GM12878 (cell line): ENCODE measurements around the gene CACNA1B. TPM values are rescaled to one million over a fixed set of nuclear protein-coding genes. Genes with fewer than 3 reads are reported as not detected.
"Not testable (repeated sequence)": the region's sequence is repeated elsewhere in the genome, so short reads cannot be mapped to it uniquely, and the experiment has no call there.

Experiments used
- ATAC-seq: fragments of 200-7000 bp; cut with Tn5 transposase; 3 replicates; pipeline ENCODE4 v1.9.1; 2020; ENCODE audit warnings: mild to moderate bottlenecking, moderate library complexity
- BruUV-seq: library from RNA; stranded (reverse); fragments of 400-500 nt; replicated peaks from 2 replicates; lab custom pipeline; 2021; lab: Mats Ljungman, UMichigan
- CTCF ChIA-PET: fragments of 300-600 bp; sonication (Branson Sonifier 250); formaldehyde crosslinking; extraction: SDS; loops from one replicate; lab custom pipeline; 2021; ENCODE audit warnings: inconsistent platforms; lab: Yijun Ruan, JAX
- POLR2A ChIA-PET: fragments of 350-600 bp; formaldehyde crosslinking; extraction: SDS; loops from one replicate; lab custom pipeline; 2021; ENCODE audit warnings: inconsistent platforms; lab: Charles Lee
- RAD21 ChIA-PET: fragments of 300-600 bp; sonication (Branson Sonifier 250); formaldehyde crosslinking; loops from one replicate; lab custom pipeline; 2023; ENCODE audit warnings: antibody characterized with exemption; ENCODE audit not compliant: unreplicated experiment; lab: Charles Lee
- SMC1A ChIA-PET: fragments of 300-600 bp; sonication (Branson Sonifier 250); formaldehyde crosslinking; loops from one replicate; lab custom pipeline; 2023; ENCODE audit not compliant: unreplicated experiment, uncharacterized antibody; lab: Charles Lee
- DNase-seq: peaks from one replicate; pipeline ENCODE4 v3.0.0-alpha.2; 2011; ENCODE audit warnings: low read depth, low spot score
- FAIRE-seq: peaks from 3 replicates; lab custom pipeline; 2011; peaks lifted over from hg19 to GRCh38; lab: Jason Lieb, UNC
- H2AFZ ChIP-seq: 2 replicates; pipeline ENCODE4 v1.6.0; 2011; ENCODE audit warnings: low read depth, low read length, control low read depth; ENCODE audit not compliant: control insufficient read depth
- H3K27ac ChIP-seq: 2 replicates; pipeline ENCODE4 v1.5.1; 2011; ENCODE audit warnings: control low read depth; ENCODE audit not compliant: control insufficient read depth, insufficient read depth
- H3K27me3 ChIP-seq, 2 experiments: replicated peaks in 1 of 2; 2 replicates each; pipeline versions ENCODE4 v1.6.0 to v1.6.1; 2011; ENCODE audit warnings: low read length in 1 of 2; ENCODE audit not compliant: control insufficient read depth in 2 of 2, insufficient read depth in 2 of 2
- H3K36me3 ChIP-seq, 2 experiments: 2 replicates each; pipeline ENCODE4 v1.5.1; 2011; ENCODE audit warnings: low read length in 1 of 2; ENCODE audit not compliant: control insufficient read depth in 2 of 2, insufficient read depth in 2 of 2
- H3K4me1 ChIP-seq: 2 replicates; pipeline ENCODE4 v1.6.1; 2011; ENCODE audit warnings: mild to moderate bottlenecking, low read length, moderate library complexity, mixed read lengths; ENCODE audit not compliant: control insufficient read depth, insufficient read depth
- H3K4me2 ChIP-seq: 2 replicates; pipeline ENCODE4 v1.6.0; 2011; ENCODE audit warnings: control low read depth; ENCODE audit not compliant: control insufficient read depth, insufficient read depth
- H3K4me3 ChIP-seq: fragments of 200-600 bp; sonication (generic); 2 replicates; pipeline ENCODE4 v1.5.1; 2016
- H3K79me2 ChIP-seq: 2 replicates; pipeline ENCODE4 v1.6.0; 2011; ENCODE audit warnings: low read length; ENCODE audit not compliant: control insufficient read depth, insufficient read depth
- H3K9ac ChIP-seq: 2 replicates; pipeline ENCODE4 v1.8.0; 2011; ENCODE audit warnings: low read length, control low read depth, mixed read lengths; ENCODE audit not compliant: control insufficient read depth, insufficient read depth
- H3K9me3 ChIP-seq: replicated peaks from 3 replicates; pipeline ENCODE4 v1.5.1; 2011; ENCODE audit warnings: mild to moderate bottlenecking, low read length; ENCODE audit not compliant: control insufficient read depth, insufficient read depth
- H4K20me1 ChIP-seq: 2 replicates; pipeline ENCODE4 v1.6.0; 2011; ENCODE audit not compliant: control insufficient read depth, insufficient read depth
- CTCF ChIP-seq, 3 experiments: IDR thresholded peaks in 2 of 3; conservative IDR thresholded peaks in 1 of 3; 2 replicates each; pipeline ENCODE4 v1.5.1; 2011; ENCODE audit warnings: low read depth in 3 of 3, low read length in 3 of 3, mild to moderate bottlenecking in 3 of 3, control low read depth in 2 of 3, moderate library complexity in 2 of 3, inconsistent platforms in 1 of 3, mixed read lengths in 1 of 3; ENCODE audit not compliant: control insufficient read depth in 2 of 3, insufficient read depth in 1 of 3; ENCODE audit errors: extremely low read depth in 1 of 3
- WGBS: methylation state at CpG from one replicate; pipeline ENCODE4 v1.1.6; 2016; ENCODE audit warnings: low lambda C conversion rate; ENCODE audit not compliant: insufficient replicate concordance, insufficient coverage; ENCODE audit errors: missing lambda C conversion rate; 5-methylcytosine and 5-hydroxymethylcytosine counted together
- in situ Hi-C: fragments of 300-500 bp; cut with MboI; formaldehyde crosslinking; loops from 9 replicates; pipeline ENCODE4 v1.14.3; 2018; ENCODE audit warnings: mixed read lengths
- intact Hi-C: fragments of 100-400 bp; cut with micrococcal nuclease; formaldehyde crosslinking; loops from one replicate; pipeline ENCODE4 v1.14.2; 2022; ENCODE audit not compliant: unreplicated experiment
- polyA plus RNA-seq, 11 experiments: library from polyadenylated mRNA; depleted of rRNA in 4 of 11; unstranded in 6 of 11; stranded (reverse) in 5 of 11; fragments of >200 nt; fragmentation: Nextera tagmentation in 4 of 11; fragmentation: Illumina TruSeq in 1 of 11; extraction: Ambion mirVana in 4 of 11; extraction: Trizol in 1 of 11; gene quantifications; 1 replicate in 1 of 11; 2 replicates in 10 of 11; pipeline versions ENCODE4 v1.2.1 to v1.2.3, GENCODE V29; 2011 to 2016; ENCODE audit warnings: inconsistent platforms in 2 of 11, missing spikeins in 2 of 11, low read depth in 1 of 11
- total RNA-seq, 4 experiments: library from RNA; depleted of rRNA in 3 of 4; stranded (reverse); fragments of >200 nt in 3 of 4; fragmentation: Illumina TruSeq in 1 of 4; extraction: Trizol in 1 of 4; gene quantifications; 2 replicates each; pipeline versions ENCODE4 v1.2.1 to v1.2.3, GENCODE V29; 2013 to 2021

The CACNA1B gene
- total and polyA plus RNA-seq, 10 of the 15 experiments (the other 5 are each of a cell fraction or from before 2014, with no cell fraction given): 0.01 to 0.03 (median 0.01) TPM; not detected in 7

- in situ Hi-C loops, H2AFZ ChIP-seq, H3K79me2 ChIP-seq, H3K27me3 ChIP-seq, POLR2A ChIA-PET, SMC1A ChIA-PET, H3K27ac ChIP-seq, DNase-seq, intact Hi-C loops, H3K9ac ChIP-seq, RAD21 ChIA-PET, H3K9me3 ChIP-seq: not testable (repeated sequence)
- 68% methylated on average over 13 of the region's 43 CpGs for WGBS
- TF ChIP-seq CTCF (IDR thresholded peaks at IDR 0.05 in 2 of 3, conservative IDR thresholded peaks at IDR 0.05 in 1 of 3; ENCODE audit: control insufficient read depth in 2 of 3, extremely low read depth in 1 of 3, insufficient read depth in 1 of 3, low read depth in 3 of 3, low read length in 3 of 3): 0 out of 6 replicates have a peak, but pooled peaks of 1 of the 3 experiments have one; percentile 3
- TF ChIP-seq, all 136 proteins: peak for 1; not testable (repeated sequence) for 135
- H3K4me2 ChIP-seq, H3K4me1 ChIP-seq, CTCF ChIA-PET, H3K4me3 ChIP-seq, FAIRE-seq, H4K20me1 ChIP-seq, BruUV-seq, H3K36me3 ChIP-seq: not testable (repeated sequence)
- peak; percentile 84 for ATAC-seq
These were observed 249.4 kb downstream of the CACNA1B start for GRCh38 chr9:138126858-138127584.

- ATAC-seq, H3K27ac ChIP-seq, DNase-seq, H2AFZ ChIP-seq, BruUV-seq, POLR2A ChIA-PET, H3K4me3 ChIP-seq, H3K36me3 ChIP-seq, H3K4me2 ChIP-seq, SMC1A ChIA-PET, H3K79me2 ChIP-seq, H3K9ac ChIP-seq, in situ Hi-C loops, CTCF ChIA-PET, RAD21 ChIA-PET, H3K4me1 ChIP-seq, intact Hi-C loops, H3K27me3 ChIP-seq, H4K20me1 ChIP-seq, H3K9me3 ChIP-seq, FAIRE-seq: not testable (repeated sequence)
- WGBS: 62% methylated on average over 8 of the region's 12 CpGs
These were observed 250.4 kb downstream of the CACNA1B start for GRCh38 chr9:138128027-138128426.

GRCh38 chr9:138129318-138129717 is 251.7 kb downstream of the CACNA1B start:
- BruUV-seq, H3K36me3 ChIP-seq, POLR2A ChIA-PET, H3K9me3 ChIP-seq, RAD21 ChIA-PET, H2AFZ ChIP-seq, H3K27me3 ChIP-seq, DNase-seq, in situ Hi-C loops, H3K4me3 ChIP-seq, SMC1A ChIA-PET, H4K20me1 ChIP-seq, intact Hi-C loops, H3K4me1 ChIP-seq, H3K27ac ChIP-seq, H3K9ac ChIP-seq, H3K4me2 ChIP-seq, ATAC-seq, FAIRE-seq, H3K79me2 ChIP-seq: not testable (repeated sequence)
- WGBS: 6% methylated on average over 4 of the region's 4 CpGs
- CTCF ChIA-PET: interaction anchor here (0.7 kb wide), 1 partner anchor 313 kb away, joined by 3 read pairs; no protein-coding TSS in a partner anchor
